ENCODE results near the gene FAM83G. TPM values are rescaled to one million over a fixed set of nuclear protein-coding genes. Genes with fewer than 3 reads are reported as not detected.
A peak's percentile ranks its signal among the peaks of the same experiment; 100 is the strongest.

Gene FAM83G
- total RNA-seq, 1 experiment from 2014 or later, result 31.4 TPM

GRCh38 chr17:18960803-18961511, 43.6 kb downstream of the FAM83G start (continued):
- TF ChIP-seq, protein P1, sequence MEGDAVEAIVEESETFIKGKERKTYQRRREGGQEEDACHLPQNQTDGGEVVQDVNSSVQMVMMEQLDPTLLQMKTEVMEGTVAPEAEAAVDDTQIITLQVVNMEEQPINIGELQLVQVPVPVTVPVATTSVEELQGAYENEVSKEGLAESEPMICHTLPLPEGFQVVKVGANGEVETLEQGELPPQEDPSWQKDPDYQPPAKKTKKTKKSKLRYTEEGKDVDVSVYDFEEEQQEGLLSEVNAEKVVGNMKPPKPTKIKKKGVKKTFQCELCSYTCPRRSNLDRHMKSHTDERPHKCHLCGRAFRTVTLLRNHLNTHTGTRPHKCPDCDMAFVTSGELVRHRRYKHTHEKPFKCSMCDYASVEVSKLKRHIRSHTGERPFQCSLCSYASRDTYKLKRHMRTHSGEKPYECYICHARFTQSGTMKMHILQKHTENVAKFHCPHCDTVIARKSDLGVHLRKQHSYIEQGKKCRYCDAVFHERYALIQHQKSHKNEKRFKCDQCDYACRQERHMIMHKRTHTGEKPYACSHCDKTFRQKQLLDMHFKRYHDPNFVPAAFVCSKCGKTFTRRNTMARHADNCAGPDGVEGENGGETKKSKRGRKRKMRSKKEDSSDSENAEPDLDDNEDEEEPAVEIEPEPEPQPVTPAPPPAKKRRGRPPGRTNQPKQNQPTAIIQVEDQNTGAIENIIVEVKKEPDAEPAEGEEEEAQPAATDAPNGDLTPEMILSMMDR (IDR thresholded peaks at IDR 0.05), result peak; percentile 94
- no peak for TF ChIP-seq SMAD4 (CRISPR knock-in tag; IDR thresholded peaks at IDR 0.05)
- no peak for TF ChIP-seq AFF4 (CRISPR knock-in tag; IDR thresholded peaks at IDR 0.05; ENCODE audit: borderline replicate concordance)
- no peak for TF ChIP-seq SMAD3 (CRISPR knock-in tag; IDR thresholded peaks at IDR 0.05; ENCODE audit: borderline replicate concordance)
- TF ChIP-seq MYBL2 (CRISPR knock-in tag; IDR thresholded peaks at IDR 0.05), result no peak
- TF ChIP-seq, protein P2, sequence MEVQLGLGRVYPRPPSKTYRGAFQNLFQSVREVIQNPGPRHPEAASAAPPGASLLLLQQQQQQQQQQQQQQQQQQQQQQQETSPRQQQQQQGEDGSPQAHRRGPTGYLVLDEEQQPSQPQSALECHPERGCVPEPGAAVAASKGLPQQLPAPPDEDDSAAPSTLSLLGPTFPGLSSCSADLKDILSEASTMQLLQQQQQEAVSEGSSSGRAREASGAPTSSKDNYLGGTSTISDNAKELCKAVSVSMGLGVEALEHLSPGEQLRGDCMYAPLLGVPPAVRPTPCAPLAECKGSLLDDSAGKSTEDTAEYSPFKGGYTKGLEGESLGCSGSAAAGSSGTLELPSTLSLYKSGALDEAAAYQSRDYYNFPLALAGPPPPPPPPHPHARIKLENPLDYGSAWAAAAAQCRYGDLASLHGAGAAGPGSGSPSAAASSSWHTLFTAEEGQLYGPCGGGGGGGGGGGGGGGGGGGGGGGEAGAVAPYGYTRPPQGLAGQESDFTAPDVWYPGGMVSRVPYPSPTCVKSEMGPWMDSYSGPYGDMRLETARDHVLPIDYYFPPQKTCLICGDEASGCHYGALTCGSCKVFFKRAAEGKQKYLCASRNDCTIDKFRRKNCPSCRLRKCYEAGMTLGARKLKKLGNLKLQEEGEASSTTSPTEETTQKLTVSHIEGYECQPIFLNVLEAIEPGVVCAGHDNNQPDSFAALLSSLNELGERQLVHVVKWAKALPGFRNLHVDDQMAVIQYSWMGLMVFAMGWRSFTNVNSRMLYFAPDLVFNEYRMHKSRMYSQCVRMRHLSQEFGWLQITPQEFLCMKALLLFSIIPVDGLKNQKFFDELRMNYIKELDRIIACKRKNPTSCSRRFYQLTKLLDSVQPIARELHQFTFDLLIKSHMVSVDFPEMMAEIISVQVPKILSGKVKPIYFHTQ (CRISPR knock-in tag; IDR thresholded peaks at IDR 0.05), result no peak
- TF ChIP-seq, protein P3, sequence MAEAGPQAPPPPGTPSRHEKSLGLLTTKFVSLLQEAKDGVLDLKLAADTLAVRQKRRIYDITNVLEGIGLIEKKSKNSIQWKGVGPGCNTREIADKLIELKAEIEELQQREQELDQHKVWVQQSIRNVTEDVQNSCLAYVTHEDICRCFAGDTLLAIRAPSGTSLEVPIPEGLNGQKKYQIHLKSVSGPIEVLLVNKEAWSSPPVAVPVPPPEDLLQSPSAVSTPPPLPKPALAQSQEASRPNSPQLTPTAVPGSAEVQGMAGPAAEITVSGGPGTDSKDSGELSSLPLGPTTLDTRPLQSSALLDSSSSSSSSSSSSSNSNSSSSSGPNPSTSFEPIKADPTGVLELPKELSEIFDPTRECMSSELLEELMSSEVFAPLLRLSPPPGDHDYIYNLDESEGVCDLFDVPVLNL (CRISPR knock-in tag; IDR thresholded peaks at IDR 0.05; ENCODE audit: borderline replicate concordance, low read depth), result no peak
- no peak for TF ChIP-seq ELF4 (CRISPR knock-in tag; IDR thresholded peaks at IDR 0.05; ENCODE audit: low read depth)
- TF ChIP-seq, protein P4, sequence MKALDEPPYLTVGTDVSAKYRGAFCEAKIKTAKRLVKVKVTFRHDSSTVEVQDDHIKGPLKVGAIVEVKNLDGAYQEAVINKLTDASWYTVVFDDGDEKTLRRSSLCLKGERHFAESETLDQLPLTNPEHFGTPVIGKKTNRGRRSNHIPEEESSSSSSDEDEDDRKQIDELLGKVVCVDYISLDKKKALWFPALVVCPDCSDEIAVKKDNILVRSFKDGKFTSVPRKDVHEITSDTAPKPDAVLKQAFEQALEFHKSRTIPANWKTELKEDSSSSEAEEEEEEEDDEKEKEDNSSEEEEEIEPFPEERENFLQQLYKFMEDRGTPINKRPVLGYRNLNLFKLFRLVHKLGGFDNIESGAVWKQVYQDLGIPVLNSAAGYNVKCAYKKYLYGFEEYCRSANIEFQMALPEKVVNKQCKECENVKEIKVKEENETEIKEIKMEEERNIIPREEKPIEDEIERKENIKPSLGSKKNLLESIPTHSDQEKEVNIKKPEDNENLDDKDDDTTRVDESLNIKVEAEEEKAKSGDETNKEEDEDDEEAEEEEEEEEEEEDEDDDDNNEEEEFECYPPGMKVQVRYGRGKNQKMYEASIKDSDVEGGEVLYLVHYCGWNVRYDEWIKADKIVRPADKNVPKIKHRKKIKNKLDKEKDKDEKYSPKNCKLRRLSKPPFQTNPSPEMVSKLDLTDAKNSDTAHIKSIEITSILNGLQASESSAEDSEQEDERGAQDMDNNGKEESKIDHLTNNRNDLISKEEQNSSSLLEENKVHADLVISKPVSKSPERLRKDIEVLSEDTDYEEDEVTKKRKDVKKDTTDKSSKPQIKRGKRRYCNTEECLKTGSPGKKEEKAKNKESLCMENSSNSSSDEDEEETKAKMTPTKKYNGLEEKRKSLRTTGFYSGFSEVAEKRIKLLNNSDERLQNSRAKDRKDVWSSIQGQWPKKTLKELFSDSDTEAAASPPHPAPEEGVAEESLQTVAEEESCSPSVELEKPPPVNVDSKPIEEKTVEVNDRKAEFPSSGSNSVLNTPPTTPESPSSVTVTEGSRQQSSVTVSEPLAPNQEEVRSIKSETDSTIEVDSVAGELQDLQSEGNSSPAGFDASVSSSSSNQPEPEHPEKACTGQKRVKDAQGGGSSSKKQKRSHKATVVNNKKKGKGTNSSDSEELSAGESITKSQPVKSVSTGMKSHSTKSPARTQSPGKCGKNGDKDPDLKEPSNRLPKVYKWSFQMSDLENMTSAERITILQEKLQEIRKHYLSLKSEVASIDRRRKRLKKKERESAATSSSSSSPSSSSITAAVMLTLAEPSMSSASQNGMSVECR (CRISPR knock-in tag; IDR thresholded peaks at IDR 0.05; ENCODE audit: borderline replicate concordance), result no peak
- TF ChIP-seq, protein P5, sequence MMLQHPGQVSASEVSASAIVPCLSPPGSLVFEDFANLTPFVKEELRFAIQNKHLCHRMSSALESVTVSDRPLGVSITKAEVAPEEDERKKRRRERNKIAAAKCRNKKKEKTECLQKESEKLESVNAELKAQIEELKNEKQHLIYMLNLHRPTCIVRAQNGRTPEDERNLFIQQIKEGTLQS (CRISPR knock-in tag; conservative IDR thresholded peaks at IDR 0.05), result no peak
- TF ChIP-seq TEAD1 (CRISPR knock-in tag; IDR thresholded peaks at IDR 0.05), result no peak
- TF ChIP-seq GRHL2 (CRISPR knock-in tag; IDR thresholded peaks at IDR 0.05; ENCODE audit: insufficient replicate concordance, severe bottlenecking), result no peak
- no peak for TF ChIP-seq FOXK1 (CRISPR knock-in tag; IDR thresholded peaks at IDR 0.05)
- no peak for TF ChIP-seq JUN (CRISPR knock-in tag; IDR thresholded peaks at IDR 0.05)
- no peak for TF ChIP-seq OVOL2 (CRISPR knock-in tag; IDR thresholded peaks at IDR 0.05; ENCODE audit: borderline replicate concordance)
- no peak for TF ChIP-seq PRRX2 (CRISPR knock-in tag; IDR thresholded peaks at IDR 0.05)
- TF ChIP-seq ZBTB43 (CRISPR knock-in tag; IDR thresholded peaks at IDR 0.05), result no peak
- TF ChIP-seq USF1 (CRISPR knock-in tag; IDR thresholded peaks at IDR 0.05), result peak; percentile 72
- no peak for TF ChIP-seq ZNF396 (CRISPR knock-in tag; IDR thresholded peaks at IDR 0.05; ENCODE audit: borderline replicate concordance)
- TF ChIP-seq NR2C2 (CRISPR knock-in tag; IDR thresholded peaks at IDR 0.05), result no peak
- TF ChIP-seq TCF7 (CRISPR knock-in tag; IDR thresholded peaks at IDR 0.05; ENCODE audit: low read depth), result no peak
